ENCODE results near the gene FIBP. TPM values are rescaled to one million over a fixed set of nuclear protein-coding genes. Genes with fewer than 3 reads are reported as not detected.

FIBP gene
- total and polyA plus RNA-seq, 2 donors from 2014 or later: 58.0 to 105 TPM

DNA sequence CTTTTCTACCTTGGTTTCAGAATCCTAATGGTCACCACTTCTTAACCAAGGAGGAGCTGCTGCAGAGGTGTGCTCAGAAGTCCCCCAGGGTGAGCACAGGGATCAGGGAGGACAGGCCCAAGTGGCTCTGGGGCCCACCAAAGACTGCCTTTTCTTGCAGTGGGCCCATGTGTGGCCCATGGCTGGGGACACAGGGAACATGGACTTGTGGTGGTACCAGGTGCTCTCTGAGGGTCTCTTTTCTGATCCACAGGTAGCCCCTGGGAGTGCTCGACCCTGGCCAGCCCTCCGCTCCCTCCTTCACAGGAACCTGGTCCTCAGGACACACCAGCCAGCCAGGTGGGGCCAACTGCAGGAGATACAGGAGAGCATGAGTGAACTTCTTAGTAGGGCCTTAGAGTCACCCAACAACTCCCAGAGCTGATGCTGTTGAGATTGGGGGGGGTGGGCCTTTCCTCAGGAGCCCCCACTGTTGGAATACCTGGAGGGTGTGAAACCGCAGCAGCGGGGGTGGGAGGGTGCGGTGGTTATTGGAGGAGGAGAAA lies 26.0 kb downstream of the FIBP start:
- no peak overlapping the region for H3K4me3 ChIP-seq (ENCODE audit: low read length in 3 of 3)
- no peak overlapping the region for H3K27ac ChIP-seq (ENCODE audit: low read depth in 2 of 2, low read length in 2 of 2)
- H3K9ac ChIP-seq (ENCODE audit: low read length in 3 of 3): no peak overlapping the region
- no peaks in the 10 kb centered on the region for H3K27me3 ChIP-seq (ENCODE audit: control insufficient read depth, insufficient read depth, low read length)
- DNase-seq (peak in 2 of 5 donors; percentile 52 to 76), FAIRE-seq (no peak)
- H3K9me3 ChIP-seq (ENCODE audit: control insufficient read depth in 2 of 3, insufficient read depth in 1 of 3, low read length in 3 of 3): no peaks in the 10 kb centered on the region
- TF ChIP-seq, protein P1, sequence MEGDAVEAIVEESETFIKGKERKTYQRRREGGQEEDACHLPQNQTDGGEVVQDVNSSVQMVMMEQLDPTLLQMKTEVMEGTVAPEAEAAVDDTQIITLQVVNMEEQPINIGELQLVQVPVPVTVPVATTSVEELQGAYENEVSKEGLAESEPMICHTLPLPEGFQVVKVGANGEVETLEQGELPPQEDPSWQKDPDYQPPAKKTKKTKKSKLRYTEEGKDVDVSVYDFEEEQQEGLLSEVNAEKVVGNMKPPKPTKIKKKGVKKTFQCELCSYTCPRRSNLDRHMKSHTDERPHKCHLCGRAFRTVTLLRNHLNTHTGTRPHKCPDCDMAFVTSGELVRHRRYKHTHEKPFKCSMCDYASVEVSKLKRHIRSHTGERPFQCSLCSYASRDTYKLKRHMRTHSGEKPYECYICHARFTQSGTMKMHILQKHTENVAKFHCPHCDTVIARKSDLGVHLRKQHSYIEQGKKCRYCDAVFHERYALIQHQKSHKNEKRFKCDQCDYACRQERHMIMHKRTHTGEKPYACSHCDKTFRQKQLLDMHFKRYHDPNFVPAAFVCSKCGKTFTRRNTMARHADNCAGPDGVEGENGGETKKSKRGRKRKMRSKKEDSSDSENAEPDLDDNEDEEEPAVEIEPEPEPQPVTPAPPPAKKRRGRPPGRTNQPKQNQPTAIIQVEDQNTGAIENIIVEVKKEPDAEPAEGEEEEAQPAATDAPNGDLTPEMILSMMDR (IDR thresholded peaks at IDR 0.05; ENCODE audit: borderline replicate concordance, extremely low read depth, insufficient read depth): no peak
- H3K4me1 ChIP-seq (ENCODE audit: control insufficient read depth in 2 of 3, insufficient read depth in 2 of 3, low read depth in 1 of 3, low read length in 3 of 3): peaks cover 0 to 22% (median 13%) of the 10 kb centered on the region in 3 donors
- intact Hi-C loops (cut with DNase I): no loop called here
- H3K36me3 ChIP-seq (ENCODE audit: control insufficient read depth in 2 of 3, insufficient read depth in 3 of 3, low read length in 3 of 3): peaks cover 0 to 37% (median 21%) of the 10 kb centered on the region in 3 donors

DNA sequence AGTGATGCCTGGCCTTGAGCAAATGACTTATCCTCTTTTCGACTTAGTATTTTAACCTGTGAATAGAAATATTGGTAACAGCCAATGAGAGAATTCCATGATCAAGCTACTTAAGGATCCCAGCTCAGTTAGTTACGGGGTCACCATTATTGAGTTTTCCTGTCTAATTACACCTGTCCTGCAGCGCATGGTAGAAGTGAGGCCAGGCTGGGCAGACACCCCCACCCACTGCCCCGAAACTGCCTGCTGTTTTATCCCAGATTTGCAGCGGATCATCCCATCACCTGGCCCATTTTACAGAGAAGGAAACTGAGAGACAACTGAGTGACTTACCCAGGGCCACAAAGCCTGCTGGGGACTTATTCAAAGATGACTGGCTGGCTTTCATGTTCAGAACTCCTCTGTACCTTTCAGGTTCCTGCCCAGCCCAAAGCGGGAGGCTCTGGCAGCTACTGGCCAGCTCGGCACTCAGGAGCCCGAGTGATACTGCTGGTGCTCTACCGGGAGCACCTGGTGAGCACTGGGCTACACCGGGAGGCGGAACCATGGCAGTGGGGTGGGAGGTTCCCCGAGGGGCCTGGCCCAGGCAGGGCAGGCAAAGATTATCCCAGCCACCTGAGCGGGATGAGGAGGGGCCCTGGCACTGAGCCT lies 26.6 kb downstream of the FIBP start:
- Histone ChIP-seq H3K27me3 (ENCODE audit: control insufficient read depth, insufficient read depth, low read length) (no peaks in the 10 kb centered on the region), H3K9ac (ENCODE audit: low read length in 3 of 3) (peak overlapping the region; percentile 57 to 100 (median 59)), H3K4me1 (ENCODE audit: control insufficient read depth in 2 of 3, insufficient read depth in 2 of 3, low read depth in 1 of 3, low read length in 3 of 3) (peaks cover 0 to 22% (median 13%) of the 10 kb centered on the region in 3 donors), H3K27ac (ENCODE audit: low read depth in 2 of 2, low read length in 2 of 2) (no peak overlapping the region), H3K36me3 (ENCODE audit: control insufficient read depth in 2 of 3, insufficient read depth in 3 of 3, low read length in 3 of 3) (peaks cover 0 to 31% (median 18%) of the 10 kb centered on the region in 3 donors), H3K9me3 (ENCODE audit: control insufficient read depth in 2 of 3, insufficient read depth in 1 of 3, low read length in 3 of 3) (no peaks in the 10 kb centered on the region), H3K4me3 (ENCODE audit: low read length in 3 of 3) (peak overlapping the region; percentile 66 to 96 (median 75))
- intact Hi-C loops (cut with DNase I): no loop called here
- DNase-seq (peak in 2 of 5 donors; percentile 50 to 58), FAIRE-seq (no peak)
- TF ChIP-seq, protein P1 (IDR thresholded peaks at IDR 0.05; ENCODE audit: borderline replicate concordance, extremely low read depth, insufficient read depth): no peak

DNA sequence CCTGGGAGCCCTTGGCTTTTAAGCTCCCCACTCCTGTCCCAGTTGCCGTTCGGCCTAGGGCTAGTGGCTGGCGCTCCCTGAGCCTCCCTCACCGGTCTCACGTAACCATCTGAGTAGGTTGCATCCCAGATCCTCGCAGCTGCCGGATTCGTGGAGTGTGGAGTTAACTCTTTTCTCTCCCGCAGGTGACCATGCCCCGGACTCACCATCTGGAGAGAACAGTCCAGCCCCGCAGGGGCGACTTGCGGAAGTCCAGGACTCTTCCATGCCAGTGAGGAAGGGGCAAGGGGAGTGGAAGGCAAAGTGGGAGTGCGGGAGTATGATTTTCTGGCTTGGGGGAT lies 27.1 kb downstream of the FIBP start:
- H3K4me1 ChIP-seq (ENCODE audit: control insufficient read depth in 2 of 3, insufficient read depth in 2 of 3, low read depth in 1 of 3, low read length in 3 of 3): peaks cover 0 to 28% (median 19%) of the 10 kb centered on the region in 3 donors
- intact Hi-C loops (cut with DNase I): no loop called here
- H3K27ac ChIP-seq (ENCODE audit: low read depth in 2 of 2, low read length in 2 of 2): peak overlapping the region in 1 of 2 donors; percentile 98
- no peaks in the 10 kb centered on the region for H3K27me3 ChIP-seq (ENCODE audit: control insufficient read depth, insufficient read depth, low read length)
- H3K36me3 ChIP-seq (ENCODE audit: control insufficient read depth in 2 of 3, insufficient read depth in 3 of 3, low read length in 3 of 3): peaks cover 0 to 29% (median 18%) of the 10 kb centered on the region in 3 donors
- peak overlapping the region; percentile 66 to 96 (median 75) for H3K4me3 ChIP-seq (ENCODE audit: low read length in 3 of 3)
- TF ChIP-seq, protein P1 (IDR thresholded peaks at IDR 0.05; ENCODE audit: borderline replicate concordance, extremely low read depth, insufficient read depth): no peak
- FAIRE-seq (no peak), DNase-seq (peak in 2 of 5 donors; percentile 17 to 40)
- H3K9me3 ChIP-seq (ENCODE audit: control insufficient read depth in 2 of 3, insufficient read depth in 1 of 3, low read length in 3 of 3): no peaks in the 10 kb centered on the region
- H3K9ac ChIP-seq (ENCODE audit: low read length in 3 of 3): peak overlapping the region; percentile 57 to 100 (median 59)
